Measurements from ENCODE around the gene NCF2. TPM values are rescaled to one million over a fixed set of nuclear protein-coding genes. Genes with fewer than 3 reads are reported as not detected.

The NCF2 gene
- total RNA-seq, 4 donors from 2014 or later: 16.9 to 48.3 (median 33.9) TPM

DNA sequence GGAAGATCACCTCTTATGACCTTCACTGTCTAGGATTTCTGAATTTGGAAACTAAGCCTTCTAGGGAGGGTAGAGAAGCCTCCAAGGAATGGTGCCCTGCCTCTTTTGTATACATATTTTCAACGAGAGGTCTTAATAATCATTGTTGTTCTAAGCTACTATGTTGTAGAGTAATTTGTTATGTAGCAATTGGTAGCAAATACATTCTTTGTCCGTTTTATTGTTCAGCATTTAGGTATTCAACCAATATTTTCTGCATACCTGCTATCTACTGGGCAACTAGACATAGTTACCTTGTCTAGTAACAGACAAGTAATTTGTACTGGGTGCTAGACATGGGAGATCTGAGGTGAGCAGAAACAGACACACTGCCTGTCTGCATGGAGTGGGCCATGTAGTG is 20.8 kb upstream of the NCF2 start:
- H3K9me3 ChIP-seq: no peaks in the 10 kb centered on the region
- no peak overlapping the region for H3K27ac ChIP-seq
- DNase-seq (ENCODE audit: low spot score in 2 of 2): no peak
- H3K36me3 ChIP-seq: no peaks in the 10 kb centered on the region
- H3K4me1 ChIP-seq: peaks cover 19% of the 10 kb centered on the region
- H3K27me3 ChIP-seq: no peaks in the 10 kb centered on the region
- 74% methylated on average over 2 of the region's 2 CpGs for WGBS
- no peak overlapping the region for H3K4me3 ChIP-seq
- TF ChIP-seq POLR2A (IDR thresholded peaks at IDR 0.05): no peak
- no peak for TF ChIP-seq EP300 (IDR thresholded peaks at IDR 0.05)
- no peak for TF ChIP-seq POLR2AphosphoS5 (IDR thresholded peaks at IDR 0.05)
- TF ChIP-seq, protein P1, sequence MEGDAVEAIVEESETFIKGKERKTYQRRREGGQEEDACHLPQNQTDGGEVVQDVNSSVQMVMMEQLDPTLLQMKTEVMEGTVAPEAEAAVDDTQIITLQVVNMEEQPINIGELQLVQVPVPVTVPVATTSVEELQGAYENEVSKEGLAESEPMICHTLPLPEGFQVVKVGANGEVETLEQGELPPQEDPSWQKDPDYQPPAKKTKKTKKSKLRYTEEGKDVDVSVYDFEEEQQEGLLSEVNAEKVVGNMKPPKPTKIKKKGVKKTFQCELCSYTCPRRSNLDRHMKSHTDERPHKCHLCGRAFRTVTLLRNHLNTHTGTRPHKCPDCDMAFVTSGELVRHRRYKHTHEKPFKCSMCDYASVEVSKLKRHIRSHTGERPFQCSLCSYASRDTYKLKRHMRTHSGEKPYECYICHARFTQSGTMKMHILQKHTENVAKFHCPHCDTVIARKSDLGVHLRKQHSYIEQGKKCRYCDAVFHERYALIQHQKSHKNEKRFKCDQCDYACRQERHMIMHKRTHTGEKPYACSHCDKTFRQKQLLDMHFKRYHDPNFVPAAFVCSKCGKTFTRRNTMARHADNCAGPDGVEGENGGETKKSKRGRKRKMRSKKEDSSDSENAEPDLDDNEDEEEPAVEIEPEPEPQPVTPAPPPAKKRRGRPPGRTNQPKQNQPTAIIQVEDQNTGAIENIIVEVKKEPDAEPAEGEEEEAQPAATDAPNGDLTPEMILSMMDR (IDR thresholded peaks at IDR 0.05): no peak

DNA sequence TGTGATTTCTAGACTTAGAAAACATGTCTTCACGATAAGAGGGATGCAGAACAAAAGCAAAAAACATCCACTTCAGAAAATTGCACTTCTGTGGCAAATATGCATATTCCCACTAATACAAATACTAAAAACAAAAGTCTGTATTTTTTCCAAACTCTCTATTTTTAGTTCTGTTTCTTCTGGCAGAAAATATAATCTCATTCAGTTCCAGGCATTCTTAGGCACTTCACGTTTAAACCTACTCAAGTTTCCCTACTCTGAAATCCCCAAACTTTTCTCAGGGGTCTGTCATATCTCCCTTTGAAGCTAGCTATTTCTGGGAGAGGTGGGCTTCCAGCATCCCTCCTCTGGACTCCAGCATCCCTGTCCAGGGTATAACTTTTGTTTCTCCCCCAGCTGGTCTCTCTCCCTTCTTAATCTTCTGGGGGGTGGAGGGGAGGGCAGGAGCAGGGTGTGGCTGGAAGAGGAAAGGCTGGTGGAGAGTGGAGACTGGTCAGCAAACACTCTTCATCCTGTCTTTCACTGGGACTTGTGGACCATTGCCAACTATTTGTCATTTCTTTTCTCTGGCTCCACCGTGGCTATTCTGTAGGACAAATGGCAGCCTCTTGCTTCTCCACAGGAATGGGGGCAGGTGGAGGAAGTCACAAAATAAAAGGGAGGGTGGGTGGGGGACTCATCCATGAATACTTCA is 19.6 kb upstream of the NCF2 start:
- 28% methylated on average over 3 of the region's 3 CpGs for WGBS
- Histone ChIP-seq H3K36me3 (no peaks in the 10 kb centered on the region), H3K27me3 (no peaks in the 10 kb centered on the region), H3K4me1 (peaks cover 19% of the 10 kb centered on the region), H3K9me3 (no peaks in the 10 kb centered on the region), H3K4me3 (no peak overlapping the region), H3K27ac (peak overlapping the region; percentile 61)
- TF ChIP-seq, protein P1 (IDR thresholded peaks at IDR 0.05): no peak
- TF ChIP-seq POLR2A (IDR thresholded peaks at IDR 0.05) (no peak), POLR2AphosphoS5 (IDR thresholded peaks at IDR 0.05) (no peak), EP300 (IDR thresholded peaks at IDR 0.05) (no peak)
- no peak for DNase-seq (ENCODE audit: low spot score in 2 of 2)

DNA sequence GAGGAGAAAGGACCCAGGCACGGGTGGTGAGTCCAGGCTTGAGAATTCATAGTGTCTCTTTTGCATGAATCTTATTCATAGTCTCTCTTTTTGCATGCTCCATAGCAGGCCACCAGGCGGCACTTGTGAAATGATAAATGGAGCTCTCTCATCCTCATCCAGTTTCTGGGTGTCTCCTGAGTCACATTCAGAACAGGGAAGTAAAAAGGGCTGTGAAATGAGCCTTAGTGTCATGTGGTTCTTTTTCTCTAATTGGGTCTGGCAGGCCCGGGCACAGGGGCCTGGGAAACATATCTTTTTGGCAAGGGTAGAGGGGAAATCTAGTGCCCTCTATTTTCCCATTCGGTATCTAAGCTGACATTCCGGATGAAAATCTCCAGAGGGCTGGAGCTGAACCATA is 19.1 kb upstream of the NCF2 start:
- WGBS: 21% methylated on average over 5 of the region's 5 CpGs
- no peak for TF ChIP-seq EP300 (IDR thresholded peaks at IDR 0.05)
- TF ChIP-seq, protein P1 (IDR thresholded peaks at IDR 0.05): peak; percentile 40 to 43
- Histone ChIP-seq H3K36me3 (no peaks in the 10 kb centered on the region), H3K9me3 (no peaks in the 10 kb centered on the region), H3K4me3 (no peak overlapping the region), H3K27me3 (no peaks in the 10 kb centered on the region), H3K4me1 (peaks cover 19% of the 10 kb centered on the region), H3K27ac (peak overlapping the region; percentile 61)
- DNase-seq (ENCODE audit: low spot score in 2 of 2): no peak

DNA sequence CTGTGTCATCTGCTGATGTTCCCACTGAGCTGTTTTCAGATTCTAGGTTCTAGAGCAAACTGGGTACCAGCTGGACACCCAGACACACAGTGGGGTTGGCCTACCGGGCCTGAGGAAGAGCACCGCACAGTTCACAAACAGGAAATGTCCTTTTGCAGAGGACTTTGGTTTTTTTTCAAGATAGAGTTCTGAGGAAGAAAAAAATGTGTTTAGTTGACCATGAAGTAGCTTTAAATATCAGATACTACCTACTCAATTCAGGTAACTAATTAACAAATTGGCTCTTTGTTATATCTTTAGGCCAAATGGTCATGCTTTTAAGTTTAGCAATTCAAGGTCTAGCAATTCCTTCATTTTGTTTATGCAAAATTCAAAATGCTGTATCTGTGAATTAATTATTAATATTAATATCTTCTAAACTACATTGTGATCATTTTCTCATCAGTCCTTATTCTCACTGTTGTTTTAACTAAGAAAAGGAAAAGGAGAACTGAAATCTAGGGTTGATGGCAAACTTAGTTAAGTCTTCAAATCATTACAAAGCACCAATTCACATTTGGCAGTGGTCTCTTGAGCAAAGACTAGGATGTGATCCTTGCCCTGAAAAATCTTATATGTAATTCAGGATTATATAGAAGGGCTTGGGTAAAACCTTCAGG is 17.2 kb upstream of the NCF2 start:
- H3K36me3 ChIP-seq: no peaks in the 10 kb centered on the region
- no peak overlapping the region for H3K27ac ChIP-seq
- 70% methylated on average over 2 of the region's 2 CpGs for WGBS

DNA sequence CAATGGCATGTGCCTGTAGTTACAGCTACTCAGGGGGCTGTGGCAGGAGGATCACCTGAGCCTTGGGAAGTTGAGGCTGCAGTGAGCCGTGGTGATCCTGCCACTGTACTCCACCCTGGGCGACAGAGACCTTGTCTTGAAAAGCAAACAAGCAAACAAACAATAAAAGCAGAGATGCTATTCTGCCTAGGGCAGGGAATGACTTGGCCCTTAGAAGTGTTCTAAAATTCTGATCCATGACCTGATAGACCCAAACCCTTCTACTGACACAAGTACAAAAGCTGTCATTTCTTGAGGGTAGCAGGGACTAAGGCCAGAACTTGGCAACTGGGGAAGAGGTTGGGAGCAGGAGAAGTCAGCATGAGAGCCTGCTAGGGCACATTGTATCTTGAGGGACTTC is 15.6 kb upstream of the NCF2 start:
- Histone ChIP-seq H3K4me1 (peaks cover 19% of the 10 kb centered on the region), H3K27me3 (no peaks in the 10 kb centered on the region), H3K27ac (no peak overlapping the region), H3K36me3 (no peaks in the 10 kb centered on the region), H3K4me3 (no peak overlapping the region), H3K9me3 (no peaks in the 10 kb centered on the region)
- TF ChIP-seq, protein P1 (IDR thresholded peaks at IDR 0.05): no peak
- no peak for DNase-seq (ENCODE audit: low spot score in 2 of 2)
- 88% methylated on average over 2 of the region's 2 CpGs for WGBS

More for the DNA sequence above, 17.2 kb upstream of the NCF2 start:
- H3K27me3 ChIP-seq: no peaks in the 10 kb centered on the region
- H3K4me1 ChIP-seq: peaks cover 19% of the 10 kb centered on the region
- TF ChIP-seq, protein P1 (IDR thresholded peaks at IDR 0.05): no peak
- TF ChIP-seq POLR2AphosphoS5 (IDR thresholded peaks at IDR 0.05) (no peak), POLR2A (IDR thresholded peaks at IDR 0.05) (no peak), EP300 (IDR thresholded peaks at IDR 0.05) (no peak)
- no peaks in the 10 kb centered on the region for H3K9me3 ChIP-seq
- no peak overlapping the region for H3K4me3 ChIP-seq
- DNase-seq (ENCODE audit: low spot score in 2 of 2): no peak
